Amniotic stem cell (primary cell): ENCODE data around the gene SMYD1.
A peak's percentile ranks its signal among the peaks of the same experiment; 100 is the strongest.

Experiments
- DNase-seq: peaks from one replicate; lab custom pipeline; 2025; lab: John Stamatoyannopoulos, UW

SMYD1 gene

GRCh38 chr2:88055371-88056128 is 12.1 kb upstream of the SMYD1 start, which contains the start of gene KRCC1:
KRCC1 (minus strand) TSS chr2:88055783; CDS start chr2:88028563, 27,220 bp downstream.
- peak; percentile 74 for DNase-seq

GRCh38 chr2:88057437-88057844 is 10.2 kb upstream of the SMYD1 start:
- no peak for DNase-seq

GRCh38 chr2:88058191-88058590 is 9.4 kb upstream of the SMYD1 start:
- no peak for DNase-seq

- DNase-seq: no peak
Measured at GRCh38 chr2:88059979-88060906, 7.4 kb upstream of the SMYD1 start.

GRCh38 chr2:88060907-88061275 is 6.7 kb upstream of the SMYD1 start:
- DNase-seq: no peak

- DNase-seq: no peak
Measured at GRCh38 chr2:88061295-88061694, 6.3 kb upstream of the SMYD1 start.

GRCh38 chr2:88066543-88066942 is 1.1 kb upstream of the SMYD1 start:
- DNase-seq: no peak

GRCh38 chr2:88067189-88067588 is 436 bp upstream of the SMYD1 start:
- DNase-seq: no peak

GRCh38 chr2:88068044-88068443 is 419 bp downstream of the SMYD1 start:
- no peak for DNase-seq

GRCh38 chr2:88069117-88069516 is 1.5 kb downstream of the SMYD1 start:
- no peak for DNase-seq

GRCh38 chr2:88070055-88070454 is 2.4 kb downstream of the SMYD1 start:
- DNase-seq: no peak

- no peak for DNase-seq
Measured at GRCh38 chr2:88071365-88071764, 3.7 kb downstream of the SMYD1 start.

GRCh38 chr2:88074150-88074549 is 6.5 kb downstream of the SMYD1 start:
- DNase-seq: no peak

- no peak for DNase-seq
Measured at GRCh38 chr2:88074854-88075292, 7.2 kb downstream of the SMYD1 start.

GRCh38 chr2:88077080-88077479 is 9.5 kb downstream of the SMYD1 start:
- DNase-seq: no peak

- DNase-seq: no peak
Measured at GRCh38 chr2:88078643-88079172, 11.1 kb downstream of the SMYD1 start.

- DNase-seq: no peak
Measured at GRCh38 chr2:88080545-88080944, 12.9 kb downstream of the SMYD1 start.

GRCh38 chr2:88081924-88082608 is 14.4 kb downstream of the SMYD1 start:
- DNase-seq: no peak

- DNase-seq: no peak
Measured at GRCh38 chr2:88082781-88083180, 15.2 kb downstream of the SMYD1 start.

GRCh38 chr2:88085099-88085498 is 17.5 kb downstream of the SMYD1 start:
- DNase-seq: no peak

GRCh38 chr2:88085602-88086001 is 18.0 kb downstream of the SMYD1 start:
- DNase-seq: no peak

- no peak for DNase-seq
Measured at GRCh38 chr2:88086401-88086800, 18.8 kb downstream of the SMYD1 start.
